Measurements from ENCODE around the gene MEGF6. TPM values are rescaled to one million over a fixed set of nuclear protein-coding genes. Genes with fewer than 3 reads are reported as not detected.
A peak's percentile ranks its signal among the peaks of the same experiment; 100 is the strongest.

MEGF6 gene
- total RNA-seq, 4 donors from 2014 or later, result 0.88 to 69.0 (median 36.9) TPM

- H3K36me3 ChIP-seq, result no peaks in the 10 kb centered on the region
- peaks cover 0 to 15% of the 10 kb centered on the region in 2 donors for H3K4me1 ChIP-seq
- peak in 1 of 2 donors; percentile 44 for DNase-seq
- intact Hi-C loops (cut with DNase I; ENCODE audit: low total_unique reads), result no loop called here
- H3K4me3 ChIP-seq, result peak overlapping the region in 1 of 2 donors; percentile 33
- no peaks in the 10 kb centered on the region for H3K27me3 ChIP-seq
- TF ChIP-seq, protein P1, sequence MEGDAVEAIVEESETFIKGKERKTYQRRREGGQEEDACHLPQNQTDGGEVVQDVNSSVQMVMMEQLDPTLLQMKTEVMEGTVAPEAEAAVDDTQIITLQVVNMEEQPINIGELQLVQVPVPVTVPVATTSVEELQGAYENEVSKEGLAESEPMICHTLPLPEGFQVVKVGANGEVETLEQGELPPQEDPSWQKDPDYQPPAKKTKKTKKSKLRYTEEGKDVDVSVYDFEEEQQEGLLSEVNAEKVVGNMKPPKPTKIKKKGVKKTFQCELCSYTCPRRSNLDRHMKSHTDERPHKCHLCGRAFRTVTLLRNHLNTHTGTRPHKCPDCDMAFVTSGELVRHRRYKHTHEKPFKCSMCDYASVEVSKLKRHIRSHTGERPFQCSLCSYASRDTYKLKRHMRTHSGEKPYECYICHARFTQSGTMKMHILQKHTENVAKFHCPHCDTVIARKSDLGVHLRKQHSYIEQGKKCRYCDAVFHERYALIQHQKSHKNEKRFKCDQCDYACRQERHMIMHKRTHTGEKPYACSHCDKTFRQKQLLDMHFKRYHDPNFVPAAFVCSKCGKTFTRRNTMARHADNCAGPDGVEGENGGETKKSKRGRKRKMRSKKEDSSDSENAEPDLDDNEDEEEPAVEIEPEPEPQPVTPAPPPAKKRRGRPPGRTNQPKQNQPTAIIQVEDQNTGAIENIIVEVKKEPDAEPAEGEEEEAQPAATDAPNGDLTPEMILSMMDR (IDR thresholded peaks at IDR 0.05), result no peak
- TF ChIP-seq POLR2A (IDR thresholded peaks at IDR 0.05), result no peak
- no peak overlapping the region for H3K27ac ChIP-seq
- no peaks in the 10 kb centered on the region for H3K9me3 ChIP-seq
Measured at GRCh38 chr1:3610527-3611169, 660 bp downstream of the MEGF6 start.

DNA sequence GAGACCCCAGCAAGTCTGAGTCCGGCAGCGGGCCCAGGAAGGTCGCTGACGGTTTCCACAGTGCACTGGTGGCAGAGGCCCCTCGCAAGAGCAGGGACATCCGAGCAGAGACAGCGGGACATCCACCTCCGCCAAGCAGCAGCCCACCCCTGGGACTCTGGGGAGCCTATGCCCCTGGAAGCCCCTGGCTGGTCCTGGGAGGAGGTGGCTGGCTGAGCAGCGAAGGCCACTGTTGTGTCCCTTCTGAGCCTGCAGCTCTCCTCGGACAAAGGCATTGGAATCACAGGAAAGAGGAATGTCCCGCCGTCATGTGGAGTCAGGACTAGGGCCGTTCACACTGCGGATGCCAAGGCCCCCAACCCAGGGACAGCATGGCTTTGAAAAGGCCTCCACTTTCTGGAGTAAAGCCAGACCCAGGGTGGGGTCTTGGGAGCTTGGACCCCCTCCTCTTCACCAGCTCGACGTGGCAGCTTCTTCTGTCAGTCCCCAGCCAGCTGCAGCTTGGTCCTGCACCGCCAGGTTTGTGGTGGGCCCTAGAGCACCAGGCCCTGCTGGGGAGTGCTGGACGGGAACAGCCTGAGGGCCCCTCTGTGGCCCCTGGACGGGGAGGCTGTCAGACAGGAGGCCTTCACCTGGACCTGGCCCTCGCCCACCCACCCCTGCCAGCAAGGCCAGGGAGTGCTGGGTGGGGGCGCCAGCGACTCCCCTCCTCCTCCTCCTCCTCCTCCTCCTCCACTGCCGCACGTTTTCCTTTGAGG, 1.4 kb downstream of the MEGF6 start:
- Histone ChIP-seq H3K36me3 (no peaks in the 10 kb centered on the region), H3K4me1 (peaks cover 0 to 15% of the 10 kb centered on the region in 2 donors), H3K27ac (no peak overlapping the region), H3K9me3 (no peaks in the 10 kb centered on the region), H3K4me3 (no peak overlapping the region), H3K27me3 (no peaks in the 10 kb centered on the region)
- no peak for TF ChIP-seq POLR2A (IDR thresholded peaks at IDR 0.05)
- TF ChIP-seq, protein P1 (IDR thresholded peaks at IDR 0.05), result no peak
- DNase-seq, result no peak
- intact Hi-C loops (cut with DNase I; ENCODE audit: low total_unique reads), result no loop called here

DNA sequence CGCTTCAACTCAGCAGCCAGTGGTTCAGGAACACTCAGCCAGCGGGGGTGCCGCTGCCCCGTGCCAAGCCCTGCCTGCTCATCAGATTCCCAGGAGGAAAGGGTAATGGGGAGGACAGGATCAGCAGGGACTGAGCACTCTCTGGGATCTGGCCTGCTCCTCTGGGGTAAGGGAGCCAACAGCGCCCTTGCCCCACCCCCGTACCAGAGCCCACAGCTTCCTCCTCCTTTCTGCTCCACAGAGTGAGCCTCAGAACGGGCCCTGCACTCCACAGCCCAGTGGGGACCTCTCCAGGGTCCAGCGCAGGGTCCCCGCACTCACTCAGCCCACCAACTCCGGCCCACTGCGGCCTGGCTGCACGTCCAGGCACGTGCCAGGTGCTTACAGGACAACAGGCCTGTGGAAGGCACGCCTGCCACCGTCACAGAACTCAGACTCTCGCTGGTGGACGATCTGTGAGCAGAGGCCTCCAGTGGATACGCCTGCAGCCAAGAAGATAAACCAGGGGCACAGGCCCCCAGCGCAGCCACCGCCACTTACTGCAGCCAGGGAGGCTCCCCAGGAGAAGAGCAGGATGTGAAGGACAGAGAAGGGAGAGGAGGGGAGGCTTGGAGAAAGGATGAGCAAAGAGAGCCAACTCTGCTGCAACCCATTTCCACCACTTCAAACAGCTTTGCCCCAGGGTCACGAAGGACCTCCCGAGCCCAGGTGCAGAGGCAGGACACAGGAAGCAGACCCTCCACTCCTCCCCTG, 2.1 kb downstream of the MEGF6 start:
- TF ChIP-seq, protein P1 (IDR thresholded peaks at IDR 0.05), result no peak
- no peak for TF ChIP-seq POLR2A (IDR thresholded peaks at IDR 0.05)
- H3K9me3 ChIP-seq, result no peaks in the 10 kb centered on the region
- no peak for DNase-seq
- H3K27ac ChIP-seq, result no peak overlapping the region
- H3K27me3 ChIP-seq, result no peaks in the 10 kb centered on the region
- peaks cover 0 to 15% of the 10 kb centered on the region in 2 donors for H3K4me1 ChIP-seq
- H3K4me3 ChIP-seq, result no peak overlapping the region
- H3K36me3 ChIP-seq, result no peaks in the 10 kb centered on the region
- intact Hi-C loops (cut with DNase I; ENCODE audit: low total_unique reads), result no loop called here

DNA sequence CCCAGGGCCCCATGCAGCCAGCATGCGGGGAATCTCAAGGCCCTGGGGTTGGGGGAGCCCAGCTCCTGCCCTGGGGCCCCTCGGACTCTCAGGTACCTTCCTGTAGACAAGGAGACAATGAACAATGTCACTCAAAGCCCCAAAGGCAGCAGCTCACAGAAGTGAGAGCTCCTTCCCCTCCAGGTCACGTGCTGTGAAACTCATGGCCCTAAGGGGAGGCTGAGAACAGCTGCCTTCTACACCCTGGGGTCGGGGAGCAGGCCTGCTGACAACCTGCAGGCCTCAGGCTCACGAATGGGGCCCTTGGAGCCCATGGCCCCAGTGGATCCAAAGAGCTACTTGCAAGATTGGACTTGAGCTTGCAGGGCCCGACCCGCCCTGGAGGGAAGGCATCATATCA, 3.2 kb downstream of the MEGF6 start:
- no peak for DNase-seq
- Histone ChIP-seq H3K27me3 (no peaks in the 10 kb centered on the region), H3K4me1 (peaks cover 0 to 15% of the 10 kb centered on the region in 2 donors), H3K27ac (no peak overlapping the region), H3K9me3 (no peaks in the 10 kb centered on the region), H3K36me3 (no peaks in the 10 kb centered on the region), H3K4me3 (no peak overlapping the region)
- intact Hi-C loops (cut with DNase I; ENCODE audit: low total_unique reads), result no loop called here
- TF ChIP-seq, protein P1 (IDR thresholded peaks at IDR 0.05), result no peak
- TF ChIP-seq POLR2A (IDR thresholded peaks at IDR 0.05), result no peak

GRCh38 chr1:3607703-3608065, 3.6 kb downstream of the MEGF6 start:
- H3K27me3 ChIP-seq, result no peaks in the 10 kb centered on the region
- intact Hi-C loops (cut with DNase I; ENCODE audit: low total_unique reads), result no loop called here
- no peak for TF ChIP-seq POLR2A (IDR thresholded peaks at IDR 0.05)
- TF ChIP-seq, protein P1 (IDR thresholded peaks at IDR 0.05), result no peak

More at GRCh38 chr1:3607703-3608065, 3.6 kb downstream of the MEGF6 start:
- H3K27ac ChIP-seq, result no peak overlapping the region
- no peak overlapping the region for H3K4me3 ChIP-seq
- DNase-seq, result no peak
- no peaks in the 10 kb centered on the region for H3K36me3 ChIP-seq
- H3K9me3 ChIP-seq, result no peaks in the 10 kb centered on the region
- H3K4me1 ChIP-seq, result peaks cover 0 to 15% of the 10 kb centered on the region in 2 donors

Measured in uterus (tissue), 4 donors.